NK-92 treated with Interleukin-12 subunit alpha and Interleukin-12 subunit beta, amount 100 ng/mL, for 24 hours (cell line): ENCODE measurements around the gene PCK1.
"Not testable (repeated sequence)": the region's sequence is repeated elsewhere in the genome, so short reads cannot be mapped to it uniquely, and the experiment has no call there.

ENCODE experiments used
- DNase-seq: peaks from one replicate; lab custom pipeline; 2025; lab: John Stamatoyannopoulos, UW

Gene PCK1

GRCh38 chr20:57560554-57561355 is at the start of gene PCK1:
PCK1 (plus strand) TSS chr20:57561110; CDS start chr20:57561412, 302 bp downstream.
- no peak for DNase-seq

DNA sequence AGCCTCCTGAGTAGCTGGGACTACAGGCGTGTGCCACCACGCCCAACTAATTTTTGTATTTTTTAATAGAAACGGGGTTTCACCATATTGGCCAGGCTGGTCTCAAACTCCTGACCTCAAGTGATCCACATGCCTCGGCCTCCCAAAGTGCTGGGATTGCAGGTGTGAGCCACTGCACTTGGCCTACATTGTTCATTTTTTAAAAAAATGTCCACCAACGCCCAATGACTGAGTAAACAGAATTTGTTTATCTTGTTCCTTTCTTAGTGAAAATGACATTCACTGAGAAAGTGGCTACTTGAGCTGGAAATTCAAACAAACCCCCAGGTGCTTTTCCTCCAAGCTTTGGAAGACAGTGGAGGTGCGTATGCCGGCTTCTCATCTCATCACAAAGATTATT is 49.2 kb upstream of the PCK1 start:
- DNase-seq: not testable (repeated sequence)

DNA sequence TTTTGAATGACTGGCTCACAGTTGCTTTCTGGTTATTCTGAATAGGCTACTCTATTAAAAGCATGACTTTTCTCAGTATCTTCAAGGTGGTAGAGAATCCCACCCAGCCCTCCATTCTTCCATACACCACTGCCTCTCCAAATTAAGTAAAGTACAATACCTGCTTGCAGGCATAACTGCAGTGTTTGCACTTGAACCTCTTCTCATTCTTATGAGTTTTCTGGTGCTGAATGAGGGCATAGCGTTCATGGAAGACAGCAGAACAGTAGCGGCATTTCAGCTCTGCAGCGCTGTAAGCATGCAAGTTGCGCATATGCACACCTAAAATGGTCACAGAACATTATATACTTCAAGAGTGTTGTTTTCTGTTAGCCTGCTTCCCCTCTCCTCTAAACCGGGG is 48.5 kb upstream of the PCK1 start:
- no peak for DNase-seq

- no peak for DNase-seq
These were observed 47.7 kb upstream of the PCK1 start for GRCh38 chr20:57513199-57513598.

- DNase-seq: no peak
These were observed 46.6 kb upstream of the PCK1 start for GRCh38 chr20:57514273-57514751.

DNA sequence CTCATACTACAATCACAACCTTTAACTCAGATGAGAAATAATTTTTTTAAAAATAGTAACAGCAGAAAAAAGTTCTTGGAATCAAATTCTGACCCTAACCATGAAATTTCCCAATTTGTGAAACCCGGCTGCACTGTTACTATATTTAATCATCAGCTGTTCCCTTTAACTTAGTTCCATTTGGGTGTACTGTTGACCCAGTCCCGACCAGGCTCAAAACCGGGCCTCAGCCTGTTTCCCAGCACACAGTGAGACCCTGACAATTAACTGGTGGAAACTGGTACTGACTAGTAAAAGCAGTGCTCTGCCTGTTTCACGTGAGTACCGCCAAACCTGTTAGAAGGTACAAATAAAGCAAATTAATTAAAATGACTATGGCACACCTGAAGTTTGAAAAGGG is 43.0 kb upstream of the PCK1 start:
- DNase-seq: no peak

GRCh38 chr20:57522380-57523140 is 38.4 kb upstream of the PCK1 start:
- DNase-seq: no peak

DNA sequence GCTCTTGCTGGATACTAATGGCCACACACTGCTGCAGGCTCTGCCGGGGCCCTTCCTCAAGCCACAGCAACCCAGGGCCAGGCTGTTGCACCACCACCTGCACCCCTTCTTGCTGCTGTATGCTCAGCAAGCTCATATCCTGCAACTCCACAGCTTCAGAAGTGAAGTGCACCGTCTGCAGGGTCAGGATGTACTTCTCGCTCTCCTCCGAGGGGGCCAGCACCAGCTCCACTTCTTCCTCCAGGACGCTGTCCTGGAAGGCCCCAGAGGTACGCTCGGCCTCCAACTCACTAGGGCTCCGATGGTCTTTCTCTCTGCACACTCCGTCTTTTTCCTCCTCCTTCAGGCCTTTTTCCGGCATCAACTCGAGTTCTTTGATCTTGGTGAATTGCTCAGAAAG is 37.1 kb upstream of the PCK1 start:
- no peak for DNase-seq

GRCh38 chr20:57524511-57525176 is 36.3 kb upstream of the PCK1 start, which contains the start of gene CTCFL:
CTCFL (minus strand) TSS chr20:57525140; CDS start chr20:57524205, 935 bp downstream.
- no peak for DNase-seq

DNA sequence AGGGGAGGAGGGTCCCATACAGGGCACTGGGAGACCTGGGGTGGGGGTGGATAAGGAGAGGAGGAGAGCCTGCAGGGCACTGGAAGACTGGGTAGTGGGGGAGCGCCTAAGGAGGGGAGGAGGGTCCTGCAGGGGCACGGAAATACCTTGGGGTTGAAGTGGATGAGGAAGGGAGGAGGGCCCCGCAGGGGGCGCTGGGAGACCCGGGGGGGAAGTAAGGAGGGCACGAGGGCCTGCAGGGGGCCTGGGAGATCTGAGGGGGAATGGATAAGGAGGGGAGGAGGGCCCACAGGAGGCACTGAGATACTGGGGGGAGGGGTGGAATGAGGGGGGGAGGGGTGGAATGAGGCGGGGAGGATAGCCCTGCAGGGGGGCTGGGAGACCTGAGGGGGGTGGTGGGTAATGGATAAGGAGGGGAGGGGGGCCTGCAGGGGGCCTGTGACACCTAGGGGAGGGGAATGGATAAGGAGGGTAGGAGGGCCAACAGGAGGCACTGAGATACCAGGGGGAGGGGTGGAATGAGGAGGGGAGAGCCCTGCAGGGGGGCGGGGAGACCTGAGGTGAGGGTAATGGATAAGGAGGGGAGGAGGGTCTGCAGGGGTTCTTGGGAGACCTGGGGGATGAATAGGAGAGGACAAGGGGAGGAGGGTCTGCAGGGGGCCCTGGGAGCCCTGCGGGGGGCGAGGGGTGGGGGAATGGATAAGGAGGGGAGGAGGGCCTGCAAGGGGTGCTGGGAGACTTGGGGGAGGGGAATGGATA is 35.4 kb upstream of the PCK1 start:
- no peak for DNase-seq

GRCh38 chr20:57526087-57526884 is 34.6 kb upstream of the PCK1 start:
- DNase-seq: no peak

GRCh38 chr20:57526885-57527460 is 33.9 kb upstream of the PCK1 start:
- no peak for DNase-seq

DNA sequence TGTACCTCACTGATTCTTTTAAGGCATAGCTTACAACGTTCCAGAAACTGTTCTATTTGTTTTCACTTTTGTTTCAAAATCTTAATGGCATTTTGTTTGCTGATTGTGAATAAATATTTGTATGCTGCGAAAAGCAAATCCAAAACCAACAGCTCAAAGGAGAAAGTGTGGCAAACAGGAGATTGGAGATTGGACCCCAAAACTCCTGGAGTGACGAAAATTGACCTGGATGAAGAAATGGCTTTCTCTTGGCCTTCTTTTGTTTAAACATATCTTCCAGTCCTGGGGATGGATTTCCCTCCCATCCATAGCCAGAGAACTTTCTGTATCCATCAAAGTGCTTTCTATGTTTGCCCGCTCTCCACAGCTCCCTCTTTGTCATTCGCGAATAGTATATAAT is 33.2 kb upstream of the PCK1 start:
- DNase-seq: no peak

GRCh38 chr20:57528148-57528547 is 32.8 kb upstream of the PCK1 start:
- DNase-seq: no peak

DNA sequence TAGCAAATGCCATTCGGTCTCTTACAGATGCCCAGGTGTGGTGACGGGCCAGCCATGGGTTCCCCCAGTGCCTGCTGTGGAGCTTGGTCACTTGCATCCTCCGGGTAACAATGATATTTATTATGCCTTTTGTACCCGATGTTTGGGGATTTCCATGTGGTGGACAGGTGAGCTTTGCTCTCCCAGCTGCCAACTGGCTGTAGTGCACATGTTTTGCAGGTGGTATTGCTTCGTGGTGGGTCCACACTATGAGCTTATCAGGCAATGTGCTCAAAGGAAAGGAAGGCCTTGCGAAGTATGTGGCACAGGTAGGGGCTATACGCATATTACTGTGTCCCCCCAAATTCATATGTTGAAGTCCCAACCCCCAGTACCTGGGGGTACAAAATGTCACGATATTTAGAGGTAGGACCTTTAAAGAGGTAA is 31.7 kb upstream of the PCK1 start:
- DNase-seq: no peak

DNA sequence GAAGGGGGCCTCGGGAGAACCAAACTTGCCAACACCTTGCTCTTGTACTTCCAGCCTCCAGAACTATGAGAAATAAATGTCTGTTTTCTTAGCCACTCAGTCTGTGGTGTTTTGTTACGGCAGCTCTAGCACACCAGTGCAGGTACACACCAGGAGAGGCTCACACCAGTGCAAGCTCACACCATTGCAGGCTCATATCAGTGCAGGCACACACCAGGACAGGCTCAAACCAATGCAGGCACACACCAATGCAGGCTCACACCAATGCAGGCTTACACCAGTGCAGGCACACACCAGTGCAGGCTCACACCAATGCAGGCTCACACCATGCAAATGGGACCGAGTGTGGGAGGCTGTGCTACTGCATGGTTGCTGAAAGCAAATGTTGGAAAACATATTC is 31.1 kb upstream of the PCK1 start:
- DNase-seq: no peak

GRCh38 chr20:57530327-57530981 is 30.5 kb upstream of the PCK1 start:
- DNase-seq: no peak

GRCh38 chr20:57532104-57532503 is 28.8 kb upstream of the PCK1 start:
- DNase-seq: no peak

GRCh38 chr20:57535297-57535696 is 25.6 kb upstream of the PCK1 start:
- no peak for DNase-seq

DNA sequence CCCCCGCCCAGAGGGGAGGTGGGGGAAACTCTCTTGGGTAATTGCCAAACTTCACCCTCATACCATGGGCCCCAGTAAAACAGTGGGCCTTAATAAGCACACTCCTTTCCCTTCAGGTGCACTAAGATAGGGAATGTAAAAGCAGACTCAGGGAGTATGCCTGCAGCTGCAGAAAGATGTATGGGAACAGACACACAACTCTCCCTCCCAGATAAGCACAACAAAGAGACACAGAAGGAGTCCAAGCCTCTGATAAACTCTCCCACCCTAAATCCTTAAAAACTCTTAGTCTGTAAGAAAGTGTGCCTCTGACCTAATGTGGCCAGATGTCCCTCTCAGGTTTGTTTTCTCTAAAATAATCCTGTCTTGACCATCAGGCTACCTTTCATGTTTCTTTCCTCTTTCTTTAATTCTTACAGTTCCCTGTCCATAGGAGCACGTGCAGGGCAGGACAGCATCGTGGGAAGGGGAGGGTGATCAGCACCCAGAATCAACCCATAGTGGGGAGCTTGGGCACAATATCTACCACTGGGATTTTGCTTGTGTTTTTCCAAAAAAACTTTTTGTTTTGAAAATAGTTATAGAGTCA is 24.7 kb upstream of the PCK1 start:
- no peak for DNase-seq
